NK-92 (cell line): ENCODE measurements around the gene RASAL2.
"Not testable (repeated sequence)": the region's sequence is repeated elsewhere in the genome, so short reads cannot be mapped to it uniquely, and the experiment has no call there.

Experiments used
- DNase-seq: peaks from one replicate; lab custom pipeline; 2025; ENCODE audit not compliant: unreplicated experiment; lab: John Stamatoyannopoulos, UW

Gene RASAL2

GRCh38 chr1:178501705-178502329 lies 407.9 kb downstream of the RASAL2 start:
- no peak for DNase-seq

GRCh38 chr1:178502330-178502714 lies 408.4 kb downstream of the RASAL2 start:
- DNase-seq, result no peak

- DNase-seq, result no peak
These were observed 409.0 kb downstream of the RASAL2 start for GRCh38 chr1:178502856-178503255.

- not testable (repeated sequence) for DNase-seq
These were observed 409.4 kb downstream of the RASAL2 start for GRCh38 chr1:178503316-178503715.

- no peak for DNase-seq
These were observed 409.9 kb downstream of the RASAL2 start for GRCh38 chr1:178503849-178504248.

- no peak for DNase-seq
These were observed 410.4 kb downstream of the RASAL2 start for GRCh38 chr1:178504286-178504685.

GRCh38 chr1:178506177-178506576 lies 412.3 kb downstream of the RASAL2 start:
- DNase-seq, result no peak

- no peak for DNase-seq
These were observed 412.8 kb downstream of the RASAL2 start for GRCh38 chr1:178506669-178507068.

- no peak for DNase-seq
These were observed 415.6 kb downstream of the RASAL2 start for GRCh38 chr1:178509414-178510007.

GRCh38 chr1:178510155-178510554 lies 416.3 kb downstream of the RASAL2 start:
- DNase-seq, result no peak

- no peak for DNase-seq
These were observed 418.8 kb downstream of the RASAL2 start, which contains the start of gene TEX35 for GRCh38 chr1:178512566-178513277. Gene TEX35 (plus strand): TSS chr1:178513109. CDS start chr1:178513189, 80 bp downstream.

- DNase-seq, result no peak
These were observed 419.5 kb downstream of the RASAL2 start for GRCh38 chr1:178513278-178513983.

- DNase-seq, result no peak
These were observed 422.2 kb downstream of the RASAL2 start for GRCh38 chr1:178516110-178516509.

GRCh38 chr1:178518894-178519293 lies 425.0 kb downstream of the RASAL2 start:
- DNase-seq, result no peak

GRCh38 chr1:178520803-178521202 lies 426.9 kb downstream of the RASAL2 start:
- DNase-seq, result no peak

- DNase-seq, result no peak
These were observed 427.3 kb downstream of the RASAL2 start for GRCh38 chr1:178521241-178521640.

GRCh38 chr1:178527117-178527516 lies 433.2 kb downstream of the RASAL2 start:
- no peak for DNase-seq

- no peak for DNase-seq
These were observed 434.5 kb downstream of the RASAL2 start for GRCh38 chr1:178528228-178528952.

- no peak for DNase-seq
These were observed 435.0 kb downstream of the RASAL2 start for GRCh38 chr1:178528953-178529335.

GRCh38 chr1:178529364-178530036 lies 435.6 kb downstream of the RASAL2 start:
- no peak for DNase-seq

GRCh38 chr1:178530037-178530402 lies 436.1 kb downstream of the RASAL2 start:
- no peak for DNase-seq
